Loucy (cell line): ENCODE results near the gene TMEM86A.

Experiments used
- H2AFZ ChIP-seq: fragments of 200-600 bp; sonication (generic); 2 replicates; pipeline ENCODE4 v1.6.0; 2016; ENCODE audit warnings: antibody characterized with exemption, mild to moderate bottlenecking, low read length, moderate library complexity
- H3F3A ChIP-seq: fragments of 200-600 bp; 2 replicates; pipeline ENCODE4 v1.6.0; 2016; ENCODE audit warnings: antibody characterized with exemption, low read depth, mild to moderate bottlenecking
- H3K27me3 ChIP-seq: fragments of 200-600 bp; sonication (generic); 2 replicates; pipeline ENCODE4 v1.6.1; 2014; ENCODE audit warnings: low read length, mild to moderate bottlenecking; ENCODE audit not compliant: insufficient read depth, poor library complexity, severe bottlenecking
- H3K36me3 ChIP-seq: fragments of 200-600 bp; sonication (generic); 2 replicates; pipeline ENCODE4 v1.6.1; 2016; ENCODE audit warnings: low read length; ENCODE audit not compliant: insufficient read depth
- H3K4me1 ChIP-seq: fragments of 200-600 bp; sonication (generic); 2 replicates; pipeline ENCODE4 v1.5.1; 2014; ENCODE audit warnings: low read length, mild to moderate bottlenecking; ENCODE audit not compliant: insufficient read depth, poor library complexity, severe bottlenecking
- H3K4me2 ChIP-seq: fragments of 200-600 bp; sonication (generic); 2 replicates; pipeline ENCODE4 v1.6.0; 2014; ENCODE audit warnings: antibody characterized with exemption, low read length, low read depth, mild to moderate bottlenecking; ENCODE audit not compliant: poor library complexity, severe bottlenecking
- H3K4me3 ChIP-seq: fragments of 200-600 bp; sonication (generic); 2 replicates; pipeline ENCODE4 v1.5.1; 2014; ENCODE audit warnings: low read length, mild to moderate bottlenecking, mixed read lengths; ENCODE audit not compliant: poor library complexity, severe bottlenecking
- H3K79me2 ChIP-seq: fragments of 200-600 bp; sonication (generic); 2 replicates; pipeline ENCODE4 v1.6.1; 2014; ENCODE audit warnings: low read length; ENCODE audit not compliant: insufficient read depth
- H3K9ac ChIP-seq: fragments of 200-600 bp; sonication (generic); 2 replicates; pipeline ENCODE4 v1.6.0; 2014; ENCODE audit warnings: mild to moderate bottlenecking, low read depth, low read length, moderate library complexity; ENCODE audit not compliant: poor library complexity, severe bottlenecking
- H3K9me2 ChIP-seq: fragments of 200-600 bp; sonication (generic); replicated peaks from 2 replicates; pipeline ENCODE4 v1.6.1; 2016; ENCODE audit warnings: low read depth, low read length, mixed read lengths
- H3K9me3 ChIP-seq: fragments of 200-600 bp; sonication (generic); 2 replicates; pipeline ENCODE4 v1.6.1; 2014; ENCODE audit warnings: mild to moderate bottlenecking, antibody characterized with exemption, low read length, low read depth; ENCODE audit not compliant: insufficient read depth
- H4K20me1 ChIP-seq: fragments of 200-600 bp; sonication (generic); 2 replicates; pipeline ENCODE4 v1.6.0; 2014; ENCODE audit warnings: antibody characterized with exemption, low read length, mild to moderate bottlenecking; ENCODE audit not compliant: insufficient read depth, poor library complexity, severe bottlenecking
- CTCF ChIP-seq: fragments of 200-600 bp; sonication (generic); conservative IDR thresholded peaks from 2 replicates; pipeline ENCODE4 v1.5.1; 2014; ENCODE audit warnings: mild to moderate bottlenecking, antibody characterized with exemption, low read length
- EZH2phosphoT487 ChIP-seq: fragments of 200-600 bp; IDR thresholded peaks from 2 replicates; pipeline ENCODE4 v1.6.1; 2018; ENCODE audit warnings: antibody characterized with exemption, mild to moderate bottlenecking, moderate library complexity, borderline replicate concordance

TMEM86A gene

GRCh38 chr11:18706330-18707243, 8.0 kb downstream of the TMEM86A start:
- peaks cover 33% of the 10 kb centered on the region for H3K27me3 ChIP-seq

GRCh38 chr11:18707811-18708340, 9.3 kb downstream of the TMEM86A start:
- no peaks in the 10 kb centered on the region for H3K4me1 ChIP-seq
- no peaks in the 10 kb centered on the region for H3K79me2 ChIP-seq
- TF ChIP-seq EZH2phosphoT487 (no peak), CTCF (no peak)
- H3F3A ChIP-seq = no peaks in the 10 kb centered on the region
- peaks cover 33% of the 10 kb centered on the region for H3K27me3 ChIP-seq
- no peak overlapping the region for H3K4me3 ChIP-seq
- no peaks in the 10 kb centered on the region for H3K9me2 ChIP-seq
- no peak overlapping the region for H2AFZ ChIP-seq
- no peak overlapping the region for H3K9ac ChIP-seq
- no peaks in the 10 kb centered on the region for H3K9me3 ChIP-seq
- H4K20me1 ChIP-seq = no peaks in the 10 kb centered on the region
- no peak overlapping the region for H3K4me2 ChIP-seq
- H3K36me3 ChIP-seq = no peaks in the 10 kb centered on the region

More at GRCh38 chr11:18706330-18707243, 8.0 kb downstream of the TMEM86A start:
- Histone ChIP-seq H3F3A (no peaks in the 10 kb centered on the region), H3K4me2 (no peak overlapping the region), H3K9me2 (no peaks in the 10 kb centered on the region), H2AFZ (peak overlapping the region; percentile 46; the same call in 1 of the 2 replicates), H3K9ac (no peak overlapping the region), H4K20me1 (no peaks in the 10 kb centered on the region), H3K36me3 (no peaks in the 10 kb centered on the region), H3K4me1 (no peaks in the 10 kb centered on the region), H3K9me3 (no peaks in the 10 kb centered on the region), H3K79me2 (no peaks in the 10 kb centered on the region), H3K4me3 (no peak overlapping the region)
- TF ChIP-seq EZH2phosphoT487 = no peak
- TF ChIP-seq CTCF = no peak

GRCh38 chr11:18709414-18709813, 10.8 kb downstream of the TMEM86A start:
- Histone ChIP-seq H3K79me2 (no peaks in the 10 kb centered on the region), H3K9me3 (no peaks in the 10 kb centered on the region), H3K4me3 (no peak overlapping the region), H3K9ac (no peak overlapping the region), H3K36me3 (no peaks in the 10 kb centered on the region), H3K4me2 (no peak overlapping the region), H3K27me3 (peaks cover 30% of the 10 kb centered on the region), H4K20me1 (no peaks in the 10 kb centered on the region), H3K4me1 (no peaks in the 10 kb centered on the region), H3F3A (no peaks in the 10 kb centered on the region), H3K9me2 (no peaks in the 10 kb centered on the region), H2AFZ (no peak overlapping the region)
- TF ChIP-seq EZH2phosphoT487 = no peak
- TF ChIP-seq CTCF = no peak
